ENCODE measurements around the gene CUZD1.
"Not testable (repeated sequence)": the region's sequence is repeated elsewhere in the genome, so short reads cannot be mapped to it uniquely, and the experiment has no call there.

The CUZD1 gene, protein sequence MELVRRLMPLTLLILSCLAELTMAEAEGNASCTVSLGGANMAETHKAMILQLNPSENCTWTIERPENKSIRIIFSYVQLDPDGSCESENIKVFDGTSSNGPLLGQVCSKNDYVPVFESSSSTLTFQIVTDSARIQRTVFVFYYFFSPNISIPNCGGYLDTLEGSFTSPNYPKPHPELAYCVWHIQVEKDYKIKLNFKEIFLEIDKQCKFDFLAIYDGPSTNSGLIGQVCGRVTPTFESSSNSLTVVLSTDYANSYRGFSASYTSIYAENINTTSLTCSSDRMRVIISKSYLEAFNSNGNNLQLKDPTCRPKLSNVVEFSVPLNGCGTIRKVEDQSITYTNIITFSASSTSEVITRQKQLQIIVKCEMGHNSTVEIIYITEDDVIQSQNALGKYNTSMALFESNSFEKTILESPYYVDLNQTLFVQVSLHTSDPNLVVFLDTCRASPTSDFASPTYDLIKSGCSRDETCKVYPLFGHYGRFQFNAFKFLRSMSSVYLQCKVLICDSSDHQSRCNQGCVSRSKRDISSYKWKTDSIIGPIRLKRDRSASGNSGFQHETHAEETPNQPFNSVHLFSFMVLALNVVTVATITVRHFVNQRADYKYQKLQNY

DNA sequence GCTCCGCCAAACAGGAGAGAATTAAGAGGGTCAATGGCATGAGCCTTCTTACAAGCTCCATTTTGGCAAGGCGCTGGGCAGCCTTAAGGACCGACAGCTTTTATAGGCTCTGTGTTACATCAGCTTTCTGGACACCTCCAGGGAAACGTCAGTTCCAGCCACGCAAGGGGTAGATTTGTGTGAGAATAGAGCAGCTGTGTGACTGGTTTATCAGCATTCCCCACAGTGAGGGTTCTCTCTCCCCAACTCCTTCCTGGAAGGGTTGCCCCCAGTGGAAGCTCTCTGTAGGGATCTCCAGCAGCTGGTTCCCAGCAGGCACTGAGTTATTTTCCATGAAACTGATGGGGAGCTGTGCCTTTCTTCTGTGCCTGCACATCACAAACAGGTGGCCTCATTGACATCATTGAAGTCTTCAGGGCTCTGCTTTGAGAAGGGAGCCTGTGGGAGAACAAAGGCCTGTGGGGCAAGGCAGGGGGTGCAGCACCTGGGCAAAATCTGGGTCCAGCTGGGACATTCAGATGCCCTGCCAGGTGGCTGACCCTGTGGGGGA lies at the start of gene CUZD1:
TSS of gene CUZD1 (minus strand) at position 75 of the 550 bp plus-strand sequence. CDS start at position 61, 14 bp downstream.
- FAIRE-seq: no peak
- no peak for DNase-seq (ENCODE audit: insufficient read length, low spot score)

GRCh38 chr10:122894261-122894944 lies 48.7 kb upstream of the CUZD1 start:
- no peak for FAIRE-seq
- no peak for DNase-seq (ENCODE audit: insufficient read length, low spot score)

GRCh38 chr10:122884166-122884565 lies 38.5 kb upstream of the CUZD1 start:
- DNase-seq (ENCODE audit: insufficient read length, low spot score): no peak
- no peak for FAIRE-seq

DNA sequence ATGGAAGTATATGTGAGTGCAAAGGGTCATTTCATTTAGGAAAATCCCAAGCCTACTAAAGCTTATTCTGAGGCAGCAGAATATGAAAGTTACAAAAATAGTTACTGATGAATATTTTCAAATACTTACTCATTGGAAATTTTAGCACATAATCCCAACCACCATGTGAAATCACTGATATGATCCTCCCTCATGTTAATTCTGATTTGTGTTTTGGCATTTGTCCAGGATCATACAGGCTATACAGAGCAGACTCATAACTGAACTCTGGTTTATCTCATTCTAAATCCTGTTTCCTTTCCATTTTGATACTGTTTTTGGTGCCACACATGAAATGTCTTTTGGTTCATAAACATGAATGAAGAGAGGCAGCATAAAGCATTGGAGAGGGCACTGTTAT lies 37.1 kb upstream of the CUZD1 start:
- FAIRE-seq: no peak
- no peak for DNase-seq (ENCODE audit: insufficient read length, low spot score)

DNA sequence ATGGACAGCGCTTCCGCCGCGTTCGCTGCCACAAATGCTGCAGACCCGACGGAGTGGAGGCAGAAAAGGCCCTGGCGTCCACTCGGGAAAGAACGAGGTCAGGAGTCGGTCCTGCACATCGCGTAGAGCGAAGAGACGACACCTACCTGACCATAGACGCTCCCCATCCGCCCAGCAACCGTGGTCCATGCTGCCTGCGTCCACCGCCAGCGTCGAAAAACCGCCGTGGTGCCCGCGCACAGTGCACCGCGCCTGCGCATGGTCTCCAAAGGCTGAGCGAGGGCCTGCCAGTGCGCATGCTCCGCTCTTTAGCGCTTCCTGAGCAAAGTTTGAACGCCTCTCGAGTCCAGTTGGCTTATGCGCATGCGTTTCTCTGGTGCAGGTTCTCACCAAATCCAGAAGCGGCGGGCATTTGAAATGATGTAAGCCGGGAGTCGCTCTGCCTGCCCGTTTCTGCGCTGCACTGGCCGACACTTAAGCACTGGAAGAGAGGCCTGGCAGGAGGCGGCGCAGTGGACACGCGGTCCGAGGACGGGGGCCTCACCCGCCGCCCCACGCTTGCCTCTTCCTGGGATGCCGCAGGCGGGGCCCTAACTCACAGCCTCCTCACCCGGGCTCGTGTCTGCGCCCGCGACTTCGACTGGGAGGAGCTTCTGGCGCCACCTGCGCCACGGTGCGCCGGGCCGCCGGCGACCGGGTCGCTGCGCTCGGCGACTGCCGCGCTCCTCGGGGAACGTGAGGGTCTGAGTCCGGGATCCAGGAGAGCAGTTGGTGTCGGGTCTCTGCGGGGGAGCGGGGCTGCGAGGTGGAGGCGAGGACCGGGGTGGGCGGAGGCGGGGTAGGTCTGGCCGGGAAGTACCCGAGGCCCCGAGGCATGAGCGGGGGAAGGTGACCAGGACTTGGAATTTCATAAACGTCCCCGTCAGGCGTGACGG lies 33.9 kb upstream of the CUZD1 start, which contains the start of gene FAM24B:
TSS of gene FAM24B (minus strand) at position 243 of the 935 bp plus-strand sequence. CDS start 29,066 bp downstream, outside the sequence.
- peak; percentile 79 for DNase-seq (ENCODE audit: insufficient read length, low spot score)
- no peak for FAIRE-seq

DNA sequence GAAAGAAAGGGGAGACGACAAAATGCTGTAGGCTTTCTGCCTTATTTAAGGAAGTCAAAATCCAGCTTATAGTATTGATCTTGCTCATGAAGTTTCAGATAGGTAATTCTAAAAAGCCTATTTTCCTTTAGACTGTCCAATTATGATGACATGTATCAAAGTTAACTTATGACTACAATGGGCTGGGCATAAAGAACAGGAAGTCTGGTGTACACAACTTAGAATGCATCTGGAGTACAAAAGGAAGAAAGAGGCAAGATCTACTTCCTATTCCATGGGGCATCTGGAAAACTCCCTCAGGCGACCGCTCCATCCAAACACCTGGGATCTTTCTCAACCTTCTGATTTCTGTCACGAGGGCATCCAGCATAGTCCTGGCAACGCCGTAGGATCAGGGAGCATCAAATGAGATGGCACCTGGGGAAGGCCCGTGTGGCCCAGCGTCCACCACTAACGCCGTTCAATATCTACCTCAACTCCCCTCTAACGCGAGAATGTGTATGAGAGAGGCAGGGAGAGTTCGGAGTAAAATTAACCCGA lies 33.2 kb upstream of the CUZD1 start:
- FAIRE-seq: no peak
- no peak for DNase-seq (ENCODE audit: insufficient read length, low spot score)

DNA sequence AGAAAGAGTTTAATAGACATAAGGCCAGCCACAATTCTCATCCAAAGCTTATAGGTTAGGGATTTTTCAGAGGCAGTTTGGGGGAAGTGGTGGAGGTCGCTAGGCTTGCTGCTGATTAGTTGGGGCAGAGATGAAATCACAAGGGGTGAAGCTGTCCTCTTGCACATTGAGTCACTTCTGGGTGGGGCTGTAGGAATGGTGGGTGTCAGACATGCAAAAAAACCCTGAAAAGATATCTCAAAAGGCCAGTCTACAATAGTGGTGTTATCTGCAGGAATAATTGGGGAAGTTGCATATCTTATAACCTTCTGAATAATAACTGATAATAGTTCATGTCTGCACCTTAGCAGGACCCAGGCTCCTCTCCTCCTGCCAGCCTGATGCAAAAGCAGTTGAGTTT lies 31.6 kb upstream of the CUZD1 start:
- no peak for FAIRE-seq
- DNase-seq (ENCODE audit: insufficient read length, low spot score): no peak

DNA sequence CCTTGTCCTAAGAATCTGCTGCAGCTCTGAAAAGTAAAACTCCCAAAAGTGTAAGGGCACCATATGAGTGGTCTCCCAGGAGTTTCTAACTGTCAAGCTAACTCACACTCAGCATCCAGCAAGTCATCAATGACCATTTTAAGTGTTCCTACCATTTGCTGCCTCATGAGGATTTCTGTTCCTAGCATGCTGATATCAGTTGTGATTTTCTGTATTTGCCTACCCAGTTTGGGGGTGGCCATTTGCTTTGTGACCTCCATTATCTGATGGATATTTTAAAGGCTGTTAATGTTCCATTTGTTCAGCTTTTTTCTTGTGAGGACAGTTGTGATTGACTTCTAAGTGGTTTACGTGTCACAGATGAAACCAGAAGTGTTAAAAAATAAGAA lies 30.8 kb upstream of the CUZD1 start:
- FAIRE-seq: no peak

DNA sequence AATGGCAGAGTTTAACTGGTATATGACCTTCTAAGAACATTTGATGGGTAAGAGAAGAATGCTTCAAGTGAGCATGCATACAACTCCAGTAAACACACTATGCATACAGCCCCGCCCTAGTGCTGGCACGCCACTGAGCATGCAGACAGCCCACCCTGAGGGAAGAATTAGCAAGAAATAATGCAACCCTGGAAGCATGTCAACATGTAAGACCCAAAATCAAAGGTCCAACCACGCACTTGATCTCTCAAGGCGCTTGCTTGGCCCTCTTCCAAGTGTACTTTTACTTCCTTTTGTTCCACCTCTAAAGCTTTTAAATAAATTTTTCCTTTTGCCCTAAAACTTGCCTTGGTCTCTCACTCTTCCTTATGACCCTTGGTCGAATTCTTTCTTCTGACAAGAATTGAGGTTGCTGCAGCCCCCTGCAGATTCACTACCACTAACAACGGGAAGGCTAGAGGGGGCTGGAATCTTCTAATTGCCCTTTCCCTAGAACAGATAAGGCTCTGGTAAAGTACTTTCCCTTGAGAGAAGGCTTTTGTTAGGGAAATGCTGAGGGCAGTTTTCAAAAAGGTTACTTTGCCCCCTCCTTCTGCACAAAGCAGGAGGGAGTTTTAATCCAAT lies 30.3 kb upstream of the CUZD1 start:
- no peak for FAIRE-seq
- DNase-seq (ENCODE audit: insufficient read length, low spot score): no peak

More for the DNA sequence above, 30.8 kb upstream of the CUZD1 start:
- DNase-seq (ENCODE audit: insufficient read length, low spot score): no peak

DNA sequence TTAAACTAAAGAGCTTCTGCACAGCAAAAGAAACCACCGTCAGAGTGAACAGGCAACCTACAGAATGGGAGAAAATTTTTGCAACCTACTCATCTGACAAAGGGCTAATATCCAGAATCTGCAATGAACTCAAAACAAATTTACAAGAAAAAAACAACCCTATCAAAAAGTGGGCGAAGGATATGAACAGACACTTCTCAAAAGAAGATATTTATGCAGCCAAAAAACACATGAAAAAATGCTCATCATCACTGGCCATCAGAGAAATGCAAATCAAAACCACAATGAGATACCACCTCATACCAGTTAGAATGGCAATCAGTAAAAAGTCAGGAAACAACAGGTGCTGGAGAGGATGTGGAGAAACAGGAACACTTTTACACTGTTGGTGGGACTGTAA lies 26.3 kb upstream of the CUZD1 start:
- not testable (repeated sequence) for FAIRE-seq; DNase-seq (ENCODE audit: insufficient read length, low spot score)

- not testable (repeated sequence) for FAIRE-seq; DNase-seq (ENCODE audit: insufficient read length, low spot score)
These were observed 23.1 kb upstream of the CUZD1 start for GRCh38 chr10:122868768-122869167.

DNA sequence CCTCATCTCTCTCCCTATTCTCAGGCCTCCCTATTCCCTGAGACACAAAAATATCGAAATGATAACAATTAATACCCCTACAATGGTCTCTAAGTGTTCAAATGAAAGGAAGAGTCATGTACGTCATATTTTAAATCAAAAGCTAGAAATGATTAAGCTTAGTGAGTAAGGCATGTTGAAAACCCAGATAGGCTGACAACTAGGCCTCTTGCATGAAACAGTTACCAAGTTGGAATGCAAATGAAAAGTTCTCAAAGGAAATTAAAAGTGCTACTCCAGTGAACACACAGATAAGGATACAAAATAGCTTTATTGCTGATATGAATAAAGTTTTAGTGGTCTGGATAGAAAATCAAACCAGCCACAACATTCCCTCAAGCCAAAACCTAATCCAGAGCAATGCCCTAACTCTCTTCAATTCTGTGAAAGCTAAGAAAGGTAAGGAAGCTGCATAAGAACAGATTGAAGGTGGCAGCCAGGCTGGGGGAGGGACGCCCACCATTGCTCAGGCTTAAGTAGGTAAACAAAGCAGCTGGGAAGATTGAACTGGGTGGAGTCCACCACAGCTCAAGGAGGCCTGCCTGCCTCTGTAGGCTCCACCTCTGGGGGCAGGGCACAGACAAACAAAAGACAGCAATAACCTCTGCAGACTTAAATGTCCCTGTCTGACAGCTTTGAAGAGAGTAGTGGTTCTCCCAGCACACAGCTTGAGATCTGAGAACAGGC lies 21.3 kb upstream of the CUZD1 start:
- FAIRE-seq; DNase-seq (ENCODE audit: insufficient read length, low spot score): not testable (repeated sequence)

- DNase-seq (ENCODE audit: insufficient read length, low spot score) (no peak), FAIRE-seq (no peak)
These were observed 19.2 kb upstream of the CUZD1 start for GRCh38 chr10:122864901-122865300.

DNA sequence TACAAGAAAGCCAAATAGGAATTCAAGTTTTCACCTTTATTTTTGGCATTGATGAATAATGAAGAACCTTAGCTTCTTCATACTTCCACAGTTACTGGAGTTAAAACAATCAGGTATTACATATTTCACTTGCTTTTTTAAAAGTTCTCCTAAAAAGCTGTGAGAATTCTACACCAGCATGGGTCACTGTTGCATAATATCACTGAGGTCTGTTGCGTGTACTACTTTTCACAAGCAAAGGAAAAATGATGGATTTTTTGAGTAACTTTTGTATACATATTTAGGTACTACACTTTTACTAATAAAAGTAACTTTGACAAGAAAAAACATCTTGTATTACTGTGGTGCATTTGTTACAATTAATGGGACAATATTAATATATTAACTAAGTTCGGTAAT lies 18.5 kb upstream of the CUZD1 start:
- FAIRE-seq (no peak), DNase-seq (ENCODE audit: insufficient read length, low spot score) (no peak)

GRCh38 chr10:122863216-122864193 lies 17.8 kb upstream of the CUZD1 start:
- no peak for FAIRE-seq
- DNase-seq (ENCODE audit: insufficient read length, low spot score): no peak

DNA sequence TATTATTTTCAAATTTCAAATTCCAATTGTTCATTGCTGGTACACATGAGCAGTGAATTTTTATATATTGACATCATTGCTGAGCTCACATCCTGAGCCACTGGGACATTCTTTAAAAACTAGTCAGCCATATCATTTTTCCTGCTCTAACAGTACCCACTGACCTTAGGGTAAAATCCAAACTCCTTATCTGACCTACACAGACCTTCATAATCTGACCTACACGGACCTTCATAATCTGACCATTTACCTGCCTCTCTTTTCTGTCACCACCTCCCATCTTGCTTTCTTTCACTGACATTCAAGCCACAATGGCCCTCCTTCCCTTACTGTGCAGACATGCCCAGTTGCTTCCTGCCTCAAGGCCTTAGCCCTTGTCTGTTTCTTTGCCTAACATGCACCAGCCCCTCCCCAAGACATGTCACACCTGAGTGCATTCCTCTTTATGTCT lies 16.1 kb upstream of the CUZD1 start:
- no peak for FAIRE-seq
- no peak for DNase-seq (ENCODE audit: insufficient read length, low spot score)

DNA sequence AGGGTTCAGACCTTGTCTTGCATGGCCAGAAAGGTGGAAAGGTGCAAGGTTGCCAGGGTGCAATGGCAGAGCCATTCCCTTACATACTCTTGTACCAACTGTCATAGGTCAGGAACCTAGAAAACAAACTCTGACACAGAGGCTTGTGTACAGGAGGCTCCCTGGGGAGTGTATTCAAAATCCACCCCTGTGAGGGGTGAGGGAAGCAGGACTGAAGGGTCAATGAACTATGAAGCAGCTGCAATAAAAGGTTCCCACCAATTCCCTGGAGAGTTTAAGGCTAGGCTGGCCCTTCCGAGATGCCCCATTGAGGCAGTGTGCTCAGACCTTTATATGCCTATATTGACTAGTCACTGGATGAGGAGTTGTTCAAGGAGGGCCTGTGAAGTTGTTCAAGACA lies 13.9 kb upstream of the CUZD1 start:
- no peak for FAIRE-seq
- DNase-seq (ENCODE audit: insufficient read length, low spot score): no peak

All from HTR-8/SVneo (cell line).